Activated CD4-positive, alpha-beta T cell treated with anti-CD3 and anti-CD28 coated beads, Interleukin-2, amount 50 U/mL, for 48 hours (primary cell): ENCODE data around the gene CLDN20.
"Not testable (repeated sequence)": the region's sequence is repeated elsewhere in the genome, so short reads cannot be mapped to it uniquely, and the experiment has no call there.

Experiments
- DNase-seq, 2 experiments: peaks; one replicate each; pipeline ENCODE4 v3.0.0-alpha.2; 2020

CLDN20 gene

GRCh38 chr6:155271145-155271544 lies 7.3 kb downstream of the CLDN20 start:
- no peak for DNase-seq

DNA sequence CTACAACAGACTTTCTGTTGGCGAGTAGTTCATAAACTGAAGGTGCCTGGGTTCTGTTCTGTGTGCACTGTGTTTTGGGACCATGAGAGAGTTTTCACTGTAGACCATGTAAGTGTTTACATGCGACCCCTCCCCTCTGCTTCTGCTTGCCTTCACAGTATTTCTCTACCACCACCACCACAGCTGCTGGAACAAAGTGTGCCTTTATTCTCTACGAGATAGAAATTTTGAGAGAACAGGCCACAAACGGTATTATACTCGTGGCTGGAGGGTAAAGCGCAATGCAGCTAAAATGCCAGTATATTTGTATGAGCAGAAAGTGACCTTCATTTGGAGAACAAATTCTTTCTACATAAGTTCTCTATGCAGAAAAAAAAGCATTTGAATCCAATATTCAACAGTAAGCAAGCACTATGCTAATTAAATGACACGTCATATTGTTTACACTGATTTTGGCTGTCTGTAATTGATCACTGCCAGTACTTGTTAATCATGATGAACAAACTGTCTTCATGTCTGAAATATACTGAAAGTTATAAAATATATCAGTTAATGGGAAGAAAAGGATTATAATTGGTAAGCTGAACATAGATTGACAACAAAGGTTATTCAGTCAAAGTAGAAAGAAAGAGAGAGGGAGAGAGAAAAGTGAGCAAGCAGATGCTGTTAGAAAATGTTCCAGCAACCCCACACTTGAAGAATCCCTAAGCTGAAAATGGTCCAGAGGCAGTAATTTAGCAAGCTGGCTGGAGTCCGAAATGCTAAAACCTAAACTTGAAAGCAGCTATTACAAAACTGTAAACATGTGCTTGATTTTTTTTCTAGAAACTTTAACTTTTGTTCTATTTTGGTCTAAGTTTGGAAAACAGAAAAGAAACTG lies 8.8 kb downstream of the CLDN20 start:
- DNase-seq: no peak

GRCh38 chr6:155273431-155273830 lies 9.6 kb downstream of the CLDN20 start:
- no peak for DNase-seq

GRCh38 chr6:155274106-155274505 lies 10.3 kb downstream of the CLDN20 start:
- no peak for DNase-seq

DNA sequence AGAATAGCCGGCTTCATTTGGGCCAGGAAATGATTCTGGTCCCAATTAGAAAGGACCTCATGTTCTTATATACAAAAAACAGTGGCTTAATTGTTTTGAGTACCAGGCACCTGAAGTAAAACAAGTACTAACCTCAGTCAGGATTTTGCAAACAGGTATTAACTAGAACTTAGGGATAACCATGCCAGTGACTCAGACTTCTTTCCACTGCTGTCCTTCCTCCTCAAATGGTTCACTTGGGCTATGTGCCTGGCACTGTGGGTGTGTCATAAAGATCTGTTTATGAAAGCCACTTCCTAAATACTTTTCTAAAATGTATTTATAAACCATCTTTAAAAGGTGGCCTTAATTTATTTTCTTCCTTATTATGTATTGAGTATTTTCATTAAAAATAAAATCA lies 10.7 kb downstream of the CLDN20 start:
- no peak for DNase-seq

DNA sequence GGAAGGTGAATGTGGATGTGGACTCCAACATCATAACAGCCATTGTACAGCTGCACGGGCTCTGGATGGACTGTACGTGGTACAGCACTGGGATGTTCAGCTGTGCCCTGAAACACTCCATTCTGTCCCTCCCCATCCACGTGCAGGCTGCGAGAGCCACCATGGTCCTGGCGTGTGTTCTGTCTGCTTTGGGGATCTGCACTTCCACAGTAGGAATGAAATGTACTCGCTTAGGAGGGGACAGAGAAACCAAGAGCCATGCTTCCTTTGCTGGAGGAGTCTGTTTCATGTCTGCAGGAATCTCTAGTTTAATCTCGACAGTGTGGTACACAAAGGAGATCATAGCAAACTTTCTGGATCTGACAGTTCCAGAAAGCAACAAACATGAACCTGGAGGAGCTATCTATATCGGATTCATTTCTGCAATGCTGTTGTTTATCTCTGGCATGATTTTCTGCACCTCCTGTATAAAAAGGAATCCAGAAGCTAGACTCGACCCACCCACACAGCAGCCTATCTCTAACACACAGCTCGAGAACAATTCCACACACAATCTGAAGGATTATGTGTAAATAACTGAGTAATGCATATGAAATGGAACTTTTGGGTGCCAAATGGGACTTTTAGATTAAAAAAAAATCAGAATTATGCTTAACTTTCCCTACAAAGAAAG lies 12.1 kb downstream of the CLDN20 start:
- DNase-seq: no peak

- no peak for DNase-seq
Observed at GRCh38 chr6:155276638-155277037, 12.8 kb downstream of the CLDN20 start.

DNA sequence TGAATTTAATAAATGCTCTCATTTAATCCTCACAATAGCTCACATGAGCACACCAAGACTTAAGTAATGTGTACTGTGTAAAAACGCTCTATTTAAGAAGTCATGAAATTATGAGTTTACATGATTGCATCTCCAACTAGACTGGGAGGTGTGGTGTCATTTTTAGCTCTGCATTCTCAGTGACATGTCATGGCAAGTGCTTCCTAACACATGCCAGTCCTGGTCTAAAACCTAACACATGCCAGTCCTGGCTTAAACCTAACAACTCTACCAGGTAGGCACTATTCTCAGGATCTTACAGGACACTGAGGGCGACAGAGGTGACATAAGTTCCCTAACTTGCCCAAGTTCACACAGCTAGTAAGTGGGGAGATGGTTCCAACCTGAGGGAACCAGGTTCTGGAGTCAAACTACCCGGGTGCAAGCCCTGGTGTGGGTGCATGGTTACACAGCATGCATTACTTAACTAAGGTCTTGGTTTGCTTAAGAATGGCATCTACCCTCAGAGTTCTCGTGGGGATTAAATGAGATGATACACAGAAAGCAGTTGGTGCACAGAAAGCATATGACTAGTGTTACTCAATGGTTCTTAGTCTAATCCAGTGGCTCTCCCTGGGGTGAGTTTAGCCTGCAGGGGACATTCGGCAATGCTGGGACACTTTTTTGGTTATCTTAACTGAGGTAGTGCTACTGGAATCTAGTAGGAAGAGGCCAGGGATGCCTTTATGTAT lies 14.7 kb downstream of the CLDN20 start:
- no peak for DNase-seq

DNA sequence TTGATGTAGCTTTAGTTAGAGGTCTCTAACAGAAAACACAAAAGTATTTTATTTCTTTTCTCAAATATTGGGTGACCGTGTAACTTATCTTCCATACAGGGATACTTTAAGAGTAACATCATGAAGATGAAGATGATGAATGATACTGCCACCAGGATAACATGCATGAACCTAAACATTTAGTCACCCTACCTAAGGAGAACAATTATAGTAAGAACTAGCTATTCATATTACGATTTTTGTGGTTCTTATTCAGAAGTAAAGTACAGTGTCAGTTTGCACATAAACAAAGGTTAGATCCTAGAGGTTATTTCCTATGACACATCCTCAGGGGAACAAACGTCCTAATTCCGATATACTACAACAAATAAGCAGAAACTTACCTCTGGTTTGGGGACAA lies 21.0 kb downstream of the CLDN20 start:
- DNase-seq: no peak

GRCh38 chr6:155287762-155288161 lies 23.9 kb downstream of the CLDN20 start:
- DNase-seq: no peak

- DNase-seq: no peak
Observed at GRCh38 chr6:155290491-155290890, 26.7 kb downstream of the CLDN20 start.

- DNase-seq: no peak
Observed at GRCh38 chr6:155291291-155291690, 27.5 kb downstream of the CLDN20 start.

- no peak for DNase-seq
Observed at GRCh38 chr6:155292711-155293110, 28.9 kb downstream of the CLDN20 start.

- DNase-seq: no peak
Observed at GRCh38 chr6:155297669-155298068, 33.9 kb downstream of the CLDN20 start.

- DNase-seq: no peak
Observed at GRCh38 chr6:155301867-155302266, 38.1 kb downstream of the CLDN20 start.

- no peak for DNase-seq
Observed at GRCh38 chr6:155303361-155303870, 39.6 kb downstream of the CLDN20 start.

DNA sequence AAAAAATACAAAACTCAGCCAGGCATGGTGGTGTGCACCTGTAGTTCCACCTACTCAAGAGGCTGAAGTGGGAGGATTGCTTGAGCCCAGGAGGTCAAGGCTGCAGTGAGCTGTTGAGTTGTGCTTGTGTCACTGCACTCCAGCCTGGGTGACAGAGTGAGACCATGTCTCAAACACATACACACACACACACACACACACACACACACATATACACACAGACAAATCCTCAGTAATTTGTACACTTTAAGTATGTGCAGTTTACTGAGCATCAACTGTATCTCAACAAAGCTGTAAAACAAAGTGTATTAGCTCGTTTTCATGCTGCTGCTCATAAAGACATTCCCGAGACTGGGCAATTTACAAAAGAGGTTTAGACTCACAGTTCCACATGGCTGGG lies 43.1 kb downstream of the CLDN20 start:
- no peak for DNase-seq

GRCh38 chr6:155309150-155309549 lies 45.3 kb downstream of the CLDN20 start:
- DNase-seq: no peak

GRCh38 chr6:155310596-155310995 lies 46.8 kb downstream of the CLDN20 start:
- no peak for DNase-seq

DNA sequence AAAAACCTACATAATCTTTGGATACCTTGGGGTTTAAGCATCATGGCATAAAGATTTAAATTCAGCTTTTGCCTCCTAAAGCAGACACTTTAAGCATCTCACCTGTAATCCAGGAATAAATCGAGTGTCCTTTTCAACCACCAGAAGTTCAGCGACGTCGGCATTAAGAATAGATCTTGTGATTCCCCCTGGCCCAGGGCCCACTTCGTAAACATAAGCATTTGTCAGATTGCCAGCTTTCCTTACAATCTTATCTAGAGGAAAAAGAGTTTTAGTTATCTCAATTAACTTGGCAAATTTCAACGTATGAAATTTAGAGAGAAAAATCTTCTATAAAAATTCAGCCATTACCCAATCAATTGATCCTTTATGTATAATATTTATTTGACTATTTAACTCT lies 47.3 kb downstream of the CLDN20 start:
- DNase-seq: no peak

GRCh38 chr6:155311583-155311982 lies 47.8 kb downstream of the CLDN20 start:
- DNase-seq: no peak

DNA sequence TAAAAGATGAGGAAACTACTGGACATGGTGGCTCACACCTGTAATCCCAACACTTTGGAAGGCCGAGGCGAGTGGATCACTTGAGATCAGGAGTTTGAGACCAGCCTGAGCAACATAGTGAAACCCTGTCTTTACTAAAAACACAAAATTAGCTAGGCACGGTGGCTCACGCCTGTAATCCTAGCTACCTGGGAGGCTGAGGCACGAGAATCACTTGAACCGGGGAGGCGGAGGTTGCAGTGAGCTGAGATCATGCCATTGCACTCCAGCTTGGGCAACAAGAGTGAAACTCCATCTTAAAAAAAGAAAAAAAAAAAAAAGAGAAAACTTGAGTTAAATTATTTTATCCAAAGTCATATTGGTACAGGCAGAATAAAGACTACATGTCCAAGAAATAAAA lies 49.1 kb downstream of the CLDN20 start:
- DNase-seq: not testable (repeated sequence)

GRCh38 chr6:155313602-155314091 lies 49.8 kb downstream of the CLDN20 start:
- DNase-seq: peak in 1 of 2 experiments; percentile 39
